Superior temporal gyrus (tissue), 1 donor: ENCODE data around the gene IL3.

ENCODE experiments used
- DNase-seq: peaks from one replicate; pipeline ENCODE4 v3.0.0-alpha.2; 2016; ENCODE audit errors: extremely low spot score

The IL3 gene

GRCh38 chr5:132073231-132074013 is 13.0 kb downstream of the IL3 start, which contains the start of gene CSF2:
CSF2 (plus strand) TSS chr5:132073789; CDS start chr5:132073824, 35 bp downstream.
- DNase-seq, result no peak

- no peak for DNase-seq
Observed at GRCh38 chr5:132074091-132074771, 13.8 kb downstream of the IL3 start.

- DNase-seq, result no peak
Observed at GRCh38 chr5:132074772-132075718, 14.6 kb downstream of the IL3 start.

- DNase-seq, result no peak
Observed at GRCh38 chr5:132075719-132076077, 15.2 kb downstream of the IL3 start.

- DNase-seq, result no peak
Observed at GRCh38 chr5:132076202-132076830, 15.9 kb downstream of the IL3 start.

- no peak for DNase-seq
Observed at GRCh38 chr5:132076983-132077382, 16.5 kb downstream of the IL3 start.

DNA sequence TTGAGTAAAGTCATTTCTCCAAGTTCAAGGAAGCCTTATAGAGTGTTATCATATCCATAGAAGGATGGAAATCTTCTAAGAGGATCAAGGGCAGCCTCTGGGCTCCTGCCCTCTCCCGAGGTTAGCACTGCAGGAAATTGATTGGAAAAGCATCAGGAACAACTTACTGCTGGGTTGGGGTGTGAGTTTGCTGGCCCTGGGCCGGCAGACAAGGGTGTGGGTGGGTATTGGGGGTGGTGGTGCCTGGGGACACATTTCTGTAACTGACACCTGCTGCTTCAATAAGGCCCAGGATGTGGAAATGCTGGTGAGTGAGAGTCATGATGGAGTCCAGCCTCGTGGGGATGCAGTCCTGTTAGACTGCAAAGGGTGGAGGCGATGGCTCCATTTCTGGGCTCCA is 18.6 kb downstream of the IL3 start:
- no peak for DNase-seq

- DNase-seq, result no peak
Observed at GRCh38 chr5:132079619-132080018, 19.2 kb downstream of the IL3 start.

DNA sequence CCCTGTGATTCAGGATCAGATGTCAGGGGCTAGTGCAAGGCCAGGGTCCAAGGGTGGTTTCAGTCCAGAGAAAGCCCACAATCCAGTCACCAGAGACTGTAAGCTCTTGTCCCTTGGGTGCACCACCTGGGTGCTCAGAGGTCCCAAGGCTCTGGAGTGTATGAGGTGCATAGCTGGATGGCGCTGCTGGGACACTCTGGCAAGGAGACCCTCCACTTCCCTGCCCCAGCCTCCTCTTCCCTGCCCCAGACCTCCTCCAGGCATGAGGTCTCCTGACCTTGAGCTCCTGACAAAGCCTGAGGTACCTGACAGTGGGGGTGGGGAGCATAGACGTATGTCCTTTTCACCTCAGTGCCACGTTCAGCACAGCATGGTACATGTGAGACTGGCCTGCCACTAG is 20.1 kb downstream of the IL3 start:
- DNase-seq, result no peak

- no peak for DNase-seq
Observed at GRCh38 chr5:132081458-132081857, 21.0 kb downstream of the IL3 start.

DNA sequence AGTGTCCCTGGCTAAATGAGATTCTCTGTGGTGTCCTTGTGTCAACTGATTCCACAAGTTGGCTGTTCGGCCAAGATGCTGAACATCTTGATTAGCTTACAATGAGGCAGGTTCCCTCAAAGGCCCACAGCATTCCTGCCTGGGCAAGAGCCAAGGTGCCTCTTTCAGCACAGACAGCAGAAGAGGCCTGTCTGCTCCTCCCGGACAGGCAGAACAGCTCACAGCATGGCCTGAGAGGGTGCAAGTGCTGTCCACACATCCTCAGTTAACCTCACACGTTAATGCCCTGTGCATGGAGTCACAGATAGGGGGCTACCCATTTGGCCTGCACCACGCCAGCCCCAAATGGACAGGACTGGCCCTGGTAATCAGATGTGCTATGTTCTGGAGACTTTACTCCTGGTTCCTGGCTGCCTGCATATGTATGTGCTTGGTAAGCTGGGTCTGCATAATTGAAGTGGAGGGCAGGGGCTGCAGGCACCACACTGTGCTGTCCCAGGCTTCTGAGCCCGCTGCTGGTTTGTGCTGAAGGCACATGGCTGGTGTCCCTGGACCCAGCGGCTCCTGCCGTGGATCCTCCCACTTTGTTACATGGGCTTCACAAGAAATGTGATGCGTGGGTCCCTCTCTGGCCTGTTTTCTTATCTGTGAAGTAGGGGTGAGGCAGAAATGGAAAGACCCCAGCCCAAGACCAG is 22.0 kb downstream of the IL3 start:
- DNase-seq, result no peak

DNA sequence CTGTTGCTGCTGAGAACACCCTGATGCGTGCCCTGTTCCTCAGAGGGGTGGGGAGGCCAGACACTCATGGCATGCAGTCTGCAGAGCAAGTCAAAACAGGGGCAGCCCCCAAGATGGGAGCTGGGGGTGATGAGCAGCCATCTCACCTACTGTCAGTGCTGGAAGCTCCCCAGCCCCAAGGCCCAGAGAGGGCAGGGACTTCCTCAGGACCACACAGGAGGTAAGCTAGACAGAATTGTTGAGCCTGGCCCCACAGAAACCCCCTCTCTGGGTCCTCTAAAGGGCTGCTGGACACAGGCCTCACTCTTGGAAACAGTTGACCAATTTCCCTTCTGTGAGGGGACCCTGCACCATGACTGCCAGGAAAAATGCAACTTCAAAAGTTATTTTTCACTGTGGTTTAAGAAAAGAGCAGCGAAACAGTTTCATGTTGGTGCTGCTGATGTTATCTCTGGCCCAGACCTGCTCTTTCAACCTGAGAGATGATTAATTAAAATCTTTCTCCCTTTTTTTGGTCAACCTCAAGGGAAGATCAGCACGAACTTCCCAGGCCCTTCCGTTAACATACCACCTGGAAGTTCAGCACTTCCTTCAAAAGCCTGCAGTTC is 22.7 kb downstream of the IL3 start:
- DNase-seq, result no peak

DNA sequence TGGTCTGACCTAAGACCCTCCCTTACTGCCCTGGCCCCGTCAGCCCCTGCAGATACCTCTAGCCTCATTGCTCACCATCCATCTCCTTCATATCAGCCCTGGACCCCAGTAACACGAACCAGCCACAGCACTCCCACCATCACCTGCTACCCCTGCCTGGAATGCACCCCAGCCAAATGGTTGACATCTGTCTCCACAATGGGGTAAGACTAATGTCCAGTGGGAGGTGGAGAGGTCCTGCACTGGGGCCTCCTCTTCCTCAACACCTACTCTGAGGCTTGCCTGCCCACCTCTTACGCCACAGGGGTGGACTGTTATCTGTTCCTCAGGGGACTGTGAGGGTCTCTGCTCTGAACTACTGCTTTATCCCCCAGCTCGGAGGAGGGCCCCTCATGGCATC is 25.2 kb downstream of the IL3 start:
- no peak for DNase-seq

DNA sequence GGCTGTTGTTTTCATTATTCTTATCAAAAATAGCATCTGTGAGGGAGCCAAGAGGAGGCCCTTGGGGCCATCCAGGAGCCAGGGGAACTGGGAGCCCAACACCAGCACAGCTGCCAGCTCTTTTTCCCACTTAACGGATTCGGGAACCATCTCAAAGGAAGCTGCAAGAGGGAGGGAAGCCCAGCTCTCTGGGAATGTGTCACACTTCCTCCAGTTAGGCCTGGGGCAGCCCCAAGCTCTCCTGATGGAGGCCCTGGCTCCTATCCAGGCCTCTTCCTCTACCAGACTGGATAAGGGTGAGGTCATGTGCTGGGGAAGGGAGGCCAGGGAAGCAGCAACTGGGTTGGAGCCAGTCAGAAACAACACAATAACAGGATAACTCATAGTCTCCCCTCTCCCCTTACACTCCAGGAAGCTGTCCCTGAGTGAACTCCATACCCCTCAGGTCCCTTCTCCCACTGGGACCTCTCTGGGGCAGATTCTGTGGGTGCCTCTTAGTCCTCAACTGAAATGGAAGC is 25.9 kb downstream of the IL3 start:
- DNase-seq, result no peak

DNA sequence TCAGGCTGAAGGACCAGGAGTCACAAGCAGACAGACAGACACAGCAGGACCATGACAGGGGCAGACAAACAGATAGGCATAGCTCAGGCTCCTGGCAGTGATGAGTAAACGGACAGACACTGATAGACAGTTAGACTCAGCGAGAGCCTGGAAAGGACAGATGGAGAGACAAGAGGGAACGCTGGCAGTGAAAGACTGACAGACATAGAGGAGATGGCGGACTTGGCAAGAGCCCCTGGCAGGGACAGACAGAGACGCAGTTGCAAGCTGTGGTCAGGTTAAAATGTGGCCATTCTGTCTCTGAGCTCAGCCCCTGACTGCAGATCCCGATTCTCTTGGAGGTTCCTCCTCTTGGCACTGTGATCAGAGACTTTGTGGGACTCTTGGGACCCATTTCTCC is 26.7 kb downstream of the IL3 start:
- DNase-seq, result no peak

GRCh38 chr5:132087661-132088060 is 27.2 kb downstream of the IL3 start:
- DNase-seq, result no peak

GRCh38 chr5:132089363-132089762 is 28.9 kb downstream of the IL3 start:
- DNase-seq, result no peak

DNA sequence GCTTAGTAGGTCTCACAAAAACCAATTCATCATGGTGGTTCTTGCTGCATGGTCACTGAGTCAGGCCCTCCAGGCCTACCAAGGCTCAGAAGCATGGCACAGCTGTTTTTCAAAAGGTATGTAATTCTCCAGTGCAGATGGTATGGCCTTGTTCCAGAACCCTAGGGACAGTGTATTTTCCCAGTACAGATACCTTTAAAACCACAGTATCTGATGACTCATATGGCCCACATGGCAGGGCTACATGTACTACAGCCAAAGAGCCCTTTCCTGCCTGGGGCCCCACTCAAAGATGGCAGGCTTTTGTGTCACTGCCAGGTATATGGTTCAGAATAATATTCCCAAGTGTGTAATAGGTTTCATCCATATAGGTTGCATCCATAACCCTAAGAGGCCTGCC is 29.7 kb downstream of the IL3 start:
- DNase-seq, result no peak

DNA sequence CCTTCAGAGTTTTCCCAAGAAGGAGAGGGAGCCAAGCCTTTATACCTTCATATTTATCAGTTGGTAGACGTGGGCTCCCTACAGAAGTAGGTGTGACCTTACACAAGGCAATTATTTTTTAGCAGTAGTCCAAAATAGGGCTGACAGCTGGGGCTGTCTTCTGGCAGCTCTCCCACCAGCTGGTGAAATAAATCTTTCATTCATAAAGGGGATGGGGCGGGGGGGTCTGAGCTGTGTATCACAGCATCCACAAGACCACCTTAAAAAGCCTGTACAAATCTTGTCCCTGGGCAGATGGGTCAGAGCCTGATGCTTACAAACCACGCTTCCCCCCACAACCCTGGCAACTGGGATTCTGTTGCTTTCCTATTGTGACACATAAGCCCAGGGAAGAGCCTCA is 32.8 kb downstream of the IL3 start:
- no peak for DNase-seq

DNA sequence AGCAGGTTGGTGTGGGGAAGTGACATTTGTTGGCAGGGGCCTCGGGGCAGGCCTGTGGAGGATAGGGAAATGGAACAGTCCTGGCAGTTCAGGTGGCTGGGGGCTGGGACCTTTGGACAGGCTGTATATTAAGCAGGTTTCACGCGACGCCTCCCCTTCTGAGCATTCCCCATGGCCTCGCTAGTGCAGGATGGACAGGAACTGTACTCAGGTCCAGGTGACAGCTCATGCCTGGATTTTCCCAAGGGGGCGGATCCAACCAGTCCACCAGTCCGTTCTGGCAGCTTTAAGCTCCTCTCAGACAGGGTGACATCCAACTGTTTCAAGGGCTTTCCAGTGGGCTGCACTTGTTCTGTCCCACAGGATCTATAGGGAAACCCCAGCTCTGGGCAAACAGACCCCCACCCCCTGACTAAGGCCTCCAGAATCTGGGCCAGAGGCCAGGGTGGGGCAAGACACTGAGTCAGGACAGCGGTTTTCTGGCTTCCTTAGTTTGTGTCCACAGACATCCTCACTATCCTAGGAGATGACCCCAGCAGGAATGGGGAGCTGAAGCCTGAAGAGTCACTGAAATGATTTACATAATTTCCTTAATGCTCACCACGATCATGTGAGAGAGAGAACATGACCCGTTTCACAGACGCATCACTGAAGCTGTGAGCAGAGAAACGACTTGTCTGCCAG is 34.1 kb downstream of the IL3 start:
- no peak for DNase-seq
